NCI-H1105 (cell line): ENCODE results near the gene NCKAP5.
A peak's percentile ranks its signal among the peaks of the same experiment; 100 is the strongest.

Source experiments
- DNase-seq: peaks from one replicate; lab custom pipeline; 2025; lab: John Stamatoyannopoulos, UW

The NCKAP5 gene

DNA sequence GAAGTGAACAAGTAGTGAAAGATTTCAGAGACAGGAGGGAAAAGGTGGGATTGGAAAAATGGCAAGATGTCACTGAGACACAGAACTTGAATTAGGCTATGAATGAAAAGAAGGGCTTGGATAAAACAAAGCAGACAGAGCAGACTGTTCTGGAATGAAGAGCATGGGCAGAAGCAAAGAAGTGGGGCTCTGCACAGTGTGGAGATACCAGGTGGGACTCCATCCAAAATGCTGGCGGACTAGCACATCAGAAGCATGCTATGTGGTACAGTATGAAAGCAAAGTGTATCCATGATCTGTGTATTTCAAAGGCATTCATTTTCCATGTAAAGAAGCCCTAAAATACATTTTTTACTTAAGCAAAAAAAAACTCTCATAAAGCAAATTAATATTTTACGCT is 487.4 kb downstream of the NCKAP5 start:
- no peak for DNase-seq

DNA sequence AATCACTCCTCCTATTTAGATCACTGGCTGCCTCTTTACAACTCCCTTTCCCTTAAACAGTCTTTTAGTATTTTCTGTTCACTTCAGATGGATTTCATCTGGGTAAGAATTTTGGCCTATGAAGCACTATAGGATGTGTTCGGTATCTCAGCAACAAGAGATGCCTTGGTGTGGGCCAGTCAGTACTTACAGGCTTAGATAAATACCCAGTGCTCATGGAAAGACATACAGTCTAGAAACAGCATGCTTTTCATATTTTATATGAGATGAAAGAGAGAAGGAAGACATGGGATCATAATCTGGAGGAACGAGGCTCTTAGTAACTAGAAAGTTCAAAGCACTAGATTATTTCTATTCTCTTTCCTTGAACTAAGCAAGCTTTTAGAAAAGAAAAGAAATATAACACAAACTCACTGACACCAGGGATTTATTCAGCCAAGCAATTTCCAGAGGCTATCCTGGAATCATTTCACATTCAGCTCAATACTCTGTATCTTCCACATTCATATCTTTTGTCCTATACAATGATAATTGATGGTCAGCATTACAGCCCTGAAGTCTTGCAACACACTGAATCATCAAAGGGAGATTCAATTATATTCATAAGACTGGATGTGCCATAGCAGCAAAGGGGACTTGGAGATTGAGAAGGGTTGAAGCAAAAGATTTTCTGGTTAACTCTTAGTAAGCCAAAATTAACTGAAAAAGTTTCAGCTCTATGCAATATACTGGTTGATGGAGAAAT is 489.4 kb downstream of the NCKAP5 start:
- DNase-seq: no peak

DNA sequence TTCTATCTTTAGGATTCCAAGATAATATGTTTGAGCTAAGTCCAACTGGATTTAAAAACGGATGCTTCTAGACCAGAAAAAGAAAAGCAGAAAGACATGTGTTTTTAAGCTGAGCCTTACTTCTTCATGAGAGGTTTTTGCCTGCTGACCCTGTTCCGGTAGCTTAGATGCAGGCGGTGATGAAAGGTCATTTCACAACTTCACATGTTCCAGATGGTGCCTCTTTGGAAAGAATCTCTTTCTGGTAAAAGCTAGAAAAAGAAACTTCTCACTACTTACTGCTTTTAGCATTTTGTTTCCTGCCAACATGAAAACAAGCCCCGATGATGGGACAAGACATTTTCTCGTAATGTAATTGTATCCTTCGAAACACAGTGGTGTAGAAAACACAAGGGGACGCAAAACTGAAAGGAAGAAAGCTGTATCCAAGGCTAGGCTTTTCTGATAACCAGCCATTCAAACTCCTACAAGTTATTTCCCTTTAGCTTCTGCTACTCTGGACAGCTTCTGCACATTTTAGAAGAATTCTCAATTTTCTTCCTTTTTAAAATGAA is 490.9 kb downstream of the NCKAP5 start:
- no peak for DNase-seq

DNA sequence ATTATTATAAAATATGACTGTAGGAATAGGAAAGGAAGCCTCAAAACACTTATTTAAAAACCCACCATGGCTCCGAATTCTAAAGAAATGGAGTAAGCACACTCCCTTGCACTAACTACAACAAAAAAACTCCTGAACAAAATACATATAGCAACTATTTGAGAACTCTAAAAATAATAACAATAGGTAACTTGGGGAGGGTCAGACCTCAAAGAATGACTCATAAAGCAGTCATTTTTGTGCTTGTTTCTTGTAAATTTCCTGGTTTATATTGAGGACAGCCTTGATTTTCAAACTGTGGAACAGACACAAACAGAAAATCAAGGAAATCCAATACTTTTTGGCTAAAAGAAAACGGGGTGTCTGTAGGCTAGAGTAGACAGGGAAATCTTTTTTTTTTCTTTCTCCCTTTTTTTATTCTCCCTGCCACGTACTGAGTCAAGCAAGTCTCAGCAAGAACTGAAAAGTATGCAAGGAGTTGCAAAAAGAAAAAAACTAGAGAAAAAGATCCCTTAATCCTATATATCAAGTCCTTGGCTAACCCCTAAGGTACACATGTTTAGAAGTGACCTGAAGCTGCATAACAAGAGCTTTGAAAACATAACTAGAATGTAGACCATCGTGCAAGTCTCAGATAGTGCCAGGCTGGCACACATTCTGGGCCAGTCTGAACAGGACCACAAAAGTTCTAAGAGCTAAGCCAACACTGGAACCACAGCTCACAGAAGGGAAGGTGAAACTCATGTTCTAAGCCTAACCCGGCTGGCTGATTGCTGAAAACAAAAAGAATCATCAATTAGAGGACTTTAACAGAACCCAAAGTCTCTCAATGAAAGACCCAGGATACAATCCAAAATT is 495.2 kb downstream of the NCKAP5 start:
- DNase-seq: no peak

DNA sequence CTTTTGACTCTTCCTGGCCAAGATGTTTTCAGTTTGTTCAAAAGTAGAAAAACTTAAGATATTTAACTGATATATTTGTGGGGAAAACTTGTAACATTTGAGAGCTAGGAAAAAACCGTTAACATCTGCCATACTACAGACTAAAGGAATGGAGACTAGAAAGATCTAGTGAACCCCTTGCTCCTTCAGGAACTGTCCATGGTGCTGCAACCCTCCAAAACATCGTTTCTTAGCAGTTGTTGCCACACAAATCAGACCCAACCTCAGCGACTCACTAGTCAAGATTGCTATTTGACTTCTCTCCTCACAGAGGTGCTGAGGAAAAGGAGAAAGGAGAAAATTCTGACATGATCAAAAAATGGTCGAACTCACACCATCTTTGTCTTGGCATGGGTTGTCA is 504.5 kb downstream of the NCKAP5 start:
- no peak for DNase-seq

DNA sequence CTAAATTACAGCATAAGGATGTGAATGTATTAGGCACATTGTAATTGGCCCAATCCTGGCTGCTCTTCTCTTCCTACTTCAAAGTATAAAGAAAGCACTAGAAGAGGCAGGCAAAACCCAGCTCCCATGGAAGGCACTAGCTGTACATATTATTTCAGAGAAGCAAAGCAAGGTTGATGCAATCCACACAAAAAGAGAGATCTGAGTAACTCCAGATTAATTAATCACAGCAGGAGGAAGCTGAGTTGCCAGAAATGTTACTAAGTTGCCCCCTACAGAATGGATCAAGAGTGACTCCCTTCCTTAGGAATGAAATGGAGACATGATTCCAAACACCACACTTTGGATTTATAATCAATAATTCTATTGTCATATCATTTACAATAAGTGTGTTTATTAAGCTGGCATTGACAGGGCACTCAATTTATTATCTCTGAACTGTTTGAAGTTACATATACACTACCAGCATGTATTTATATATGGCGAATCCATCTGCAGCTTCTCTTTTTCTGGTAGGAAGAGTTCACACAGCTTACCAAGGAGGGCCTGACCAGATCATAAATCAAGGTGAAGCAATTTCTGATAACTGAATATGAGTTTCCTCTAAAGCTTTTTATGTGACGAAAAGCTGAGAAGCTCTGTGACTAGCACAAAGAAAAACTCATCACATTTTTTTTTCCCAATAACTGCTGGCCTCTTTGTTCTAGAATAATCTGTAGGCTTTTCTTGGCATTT is 505.2 kb downstream of the NCKAP5 start:
- DNase-seq: no peak

DNA sequence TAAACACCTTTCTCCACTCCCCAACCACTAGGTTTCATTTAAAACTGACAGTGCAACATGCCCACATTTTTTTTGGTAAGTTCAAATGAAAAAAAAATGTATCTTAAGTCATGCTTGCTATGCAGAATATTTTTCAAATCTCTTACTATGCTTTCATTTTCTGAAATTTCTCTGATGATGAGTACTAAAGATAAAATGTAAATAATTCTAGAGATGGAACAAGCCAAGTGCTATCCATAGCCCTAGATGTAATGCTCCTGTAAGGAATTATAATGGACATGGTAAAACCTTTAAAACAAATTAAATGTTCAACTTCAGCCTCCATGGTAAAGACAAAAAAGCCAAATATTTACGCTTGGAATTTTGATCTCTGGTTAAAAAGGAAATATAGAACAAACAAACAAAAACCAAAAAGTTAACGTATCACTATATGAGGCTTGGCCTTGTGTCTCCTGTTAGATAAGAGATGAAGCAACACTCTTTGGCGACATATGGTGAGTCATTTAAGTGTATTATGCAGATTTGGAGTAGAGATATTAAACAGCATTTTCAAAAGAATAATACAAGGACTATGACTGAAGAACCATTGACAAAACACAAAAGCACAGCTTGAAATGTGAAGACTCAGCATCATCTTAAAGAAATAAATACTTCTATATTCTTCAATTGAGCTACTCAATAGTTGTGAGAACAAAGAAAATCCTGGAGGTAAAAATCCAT is 506.2 kb downstream of the NCKAP5 start:
- no peak for DNase-seq

DNA sequence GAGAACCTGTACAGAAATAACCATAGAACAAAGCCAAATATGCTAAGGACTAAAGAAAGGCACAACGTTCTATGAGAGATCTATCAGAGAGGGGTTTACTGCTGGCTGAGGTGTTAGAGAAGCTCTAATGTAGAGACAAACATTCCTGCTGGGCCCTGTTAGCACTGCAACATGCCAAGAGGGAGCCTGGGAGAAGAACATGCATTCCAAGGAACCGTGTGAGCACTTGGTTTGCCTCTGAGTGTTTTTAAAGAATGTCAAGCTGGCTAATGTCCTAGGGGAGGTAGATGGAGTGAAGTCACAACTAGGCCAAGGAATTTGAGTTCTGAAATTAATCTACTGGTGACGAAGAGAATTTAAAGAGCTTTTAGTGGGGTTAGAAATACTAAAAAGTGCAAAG is 514.0 kb downstream of the NCKAP5 start:
- no peak for DNase-seq

DNA sequence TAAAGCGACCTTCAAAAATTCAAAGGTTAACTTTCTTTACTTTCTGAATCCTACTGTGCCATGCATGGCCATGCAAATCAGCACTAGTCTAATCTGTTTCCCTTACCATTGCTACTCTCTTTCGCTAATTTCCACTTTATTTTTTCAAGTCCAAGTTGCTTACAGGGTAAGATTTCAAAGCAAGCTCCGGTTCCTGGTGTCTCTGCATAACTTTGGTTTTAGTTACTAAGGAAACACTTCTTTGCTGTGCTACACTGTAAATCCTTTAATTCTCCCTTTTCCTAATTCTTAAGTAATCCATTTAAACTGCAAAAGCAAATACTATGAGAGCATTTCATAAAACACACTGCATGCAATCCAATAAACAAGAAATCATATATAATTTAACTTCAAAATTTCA is 514.7 kb downstream of the NCKAP5 start:
- DNase-seq: no peak

DNA sequence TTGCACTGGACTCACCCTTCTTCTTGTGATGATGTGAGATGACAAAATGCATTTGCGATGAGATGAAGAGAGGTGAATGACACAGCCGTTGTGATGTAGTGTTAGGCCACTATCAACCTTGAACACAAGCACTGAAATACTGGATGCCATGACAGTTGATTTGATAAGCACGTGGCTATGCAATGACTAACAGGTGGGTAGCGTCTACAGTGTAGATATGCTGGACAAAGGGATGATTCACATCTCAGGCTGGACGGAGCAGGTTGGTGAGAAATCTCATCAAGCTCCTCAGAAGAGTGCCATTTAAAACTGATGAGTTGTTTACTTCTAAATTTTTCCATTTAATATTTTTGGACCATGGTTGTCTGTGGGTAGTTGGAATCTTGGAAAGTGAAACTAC is 522.5 kb downstream of the NCKAP5 start:
- no peak for DNase-seq

DNA sequence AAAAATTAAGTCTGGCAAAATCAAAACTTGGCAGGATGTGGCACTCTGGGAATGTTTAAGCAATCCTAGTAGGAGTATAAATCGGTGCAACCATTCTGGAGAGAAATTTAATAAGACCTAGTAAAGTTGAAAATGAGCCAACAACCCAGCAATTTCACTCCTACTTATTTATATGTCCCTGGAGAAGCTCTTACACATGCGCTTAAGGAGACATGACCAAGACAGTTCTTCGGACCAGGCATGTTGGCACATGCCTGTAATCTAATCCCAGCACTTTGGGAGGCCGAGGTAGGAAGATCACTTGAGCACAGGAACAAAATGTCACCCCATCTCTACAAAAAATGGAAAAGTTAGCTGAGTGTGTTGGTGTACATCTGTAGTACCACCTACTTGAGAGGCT is 523.7 kb downstream of the NCKAP5 start:
- DNase-seq: no peak

DNA sequence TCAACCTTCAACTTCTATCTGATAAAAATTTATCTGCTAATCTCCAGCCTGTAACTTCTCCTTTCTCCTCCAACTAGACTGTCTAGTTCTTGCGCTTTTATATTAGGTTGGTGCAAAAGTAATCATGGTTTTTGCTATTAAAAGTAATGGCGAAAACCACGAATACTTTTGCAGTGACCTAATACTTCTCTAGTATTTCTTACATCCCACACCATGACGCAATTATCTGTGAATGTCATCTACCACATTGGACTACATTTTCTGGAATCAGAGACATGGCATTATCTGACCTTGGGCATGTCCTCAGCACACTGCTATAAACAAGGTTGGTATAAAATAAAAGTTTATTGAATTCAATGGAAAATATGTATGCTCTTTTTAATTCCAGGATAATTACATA is 528.1 kb downstream of the NCKAP5 start:
- DNase-seq: no peak

DNA sequence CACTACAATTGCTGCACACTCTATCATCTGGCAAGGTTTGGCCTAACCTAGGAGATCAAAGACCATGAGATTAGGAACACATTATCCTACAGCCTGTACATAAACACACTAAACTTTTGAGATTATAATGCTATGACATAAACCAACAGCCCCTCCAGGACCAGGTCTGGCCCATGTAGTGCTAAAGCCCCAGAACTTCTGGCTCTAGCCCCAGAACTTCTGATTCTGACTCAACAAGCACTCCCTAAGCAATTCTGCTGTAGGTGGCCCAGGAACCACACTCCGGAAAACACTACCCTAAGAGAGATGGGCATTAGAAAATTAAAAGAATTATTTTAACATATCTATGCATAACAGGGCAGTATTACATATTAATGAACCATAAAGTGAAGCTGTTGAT is 528.7 kb downstream of the NCKAP5 start:
- no peak for DNase-seq

DNA sequence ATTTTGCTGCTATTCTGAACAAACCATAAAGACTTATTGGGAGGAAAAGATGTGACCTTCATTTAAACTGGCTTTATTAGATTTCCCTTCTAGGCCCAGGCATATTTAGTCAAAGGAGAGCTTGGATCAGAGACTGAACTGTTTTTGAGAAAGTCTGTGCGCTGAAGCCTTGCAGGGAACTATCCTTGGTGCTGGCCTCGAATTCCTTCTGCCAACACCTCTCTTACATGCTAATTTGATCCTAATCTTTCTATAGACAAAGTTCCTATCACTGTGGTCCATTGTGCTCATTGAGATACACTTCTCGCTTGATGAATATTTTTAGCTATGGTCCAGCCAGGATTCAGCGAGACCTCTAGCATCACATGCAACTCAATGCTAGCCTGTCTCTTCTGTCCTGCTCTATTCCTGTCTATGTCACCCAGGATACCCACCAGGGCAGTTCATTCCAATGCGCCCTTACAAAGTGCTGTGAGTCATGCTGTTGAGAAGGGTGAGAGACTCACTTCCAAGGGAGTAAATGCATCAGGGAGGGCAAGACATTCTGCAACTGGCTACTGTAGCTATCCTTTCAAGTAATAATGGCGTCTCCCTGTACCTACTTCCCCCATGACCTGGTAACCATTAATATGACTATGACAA is 541.6 kb downstream of the NCKAP5 start:
- DNase-seq: no peak

DNA sequence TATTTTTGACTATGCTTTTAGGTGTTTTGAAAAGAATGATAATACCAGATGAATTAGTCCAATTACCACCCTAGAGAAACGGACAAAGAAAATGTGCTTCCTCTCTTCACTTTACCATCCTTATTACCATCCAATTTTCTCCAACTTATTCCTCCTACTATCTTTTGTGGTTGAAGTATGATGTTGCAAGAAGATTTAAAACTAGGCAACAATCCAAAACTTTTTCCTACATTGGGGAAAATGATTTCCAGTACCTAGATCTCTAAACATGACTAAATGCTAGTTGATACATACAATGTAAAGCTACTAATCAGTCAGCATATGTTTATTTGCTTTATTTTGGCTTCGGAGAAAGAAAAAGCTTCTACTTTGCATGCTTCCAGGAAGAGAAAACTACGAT is 543.3 kb downstream of the NCKAP5 start:
- no peak for DNase-seq

DNA sequence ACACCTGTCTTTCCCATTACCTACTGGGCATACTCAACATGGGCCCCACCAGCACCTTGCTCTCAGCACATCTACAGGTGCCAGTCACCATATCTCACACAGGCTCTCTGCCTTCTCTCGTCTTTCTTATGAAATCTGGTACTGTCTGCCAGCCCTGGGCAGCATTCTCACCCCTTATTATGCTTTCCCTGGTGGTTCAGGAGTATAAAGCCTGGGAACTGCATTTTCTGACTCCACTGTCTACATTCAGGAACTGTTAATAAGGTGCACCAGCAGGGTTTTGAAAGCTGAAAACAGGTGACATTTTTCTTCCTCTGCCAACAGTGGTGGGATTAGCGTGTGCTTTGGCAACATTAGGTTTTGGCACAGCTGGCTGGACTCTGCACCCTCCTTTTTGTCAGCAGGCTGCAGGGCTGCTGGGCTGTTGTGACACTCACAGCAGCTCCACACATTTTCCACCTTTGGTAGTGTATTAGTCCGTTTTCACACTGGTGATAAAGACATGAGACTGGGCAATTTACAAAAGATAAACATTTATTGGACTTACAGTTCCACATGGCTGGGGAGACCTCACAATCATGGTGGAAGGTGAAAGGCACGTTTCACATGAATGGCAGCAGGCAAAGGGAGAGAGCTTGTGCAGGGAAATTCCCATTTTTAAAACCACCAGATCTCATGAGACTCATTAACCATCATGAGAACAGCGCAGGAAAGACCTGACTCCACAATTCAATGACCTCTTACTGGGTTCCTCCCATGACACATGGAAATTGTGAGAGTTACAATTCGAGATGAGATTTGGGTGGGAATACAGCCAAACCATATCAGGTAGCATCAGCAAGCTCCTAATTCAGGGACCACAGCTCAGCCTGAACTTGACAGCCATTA is 555.2 kb downstream of the NCKAP5 start:
- no peak for DNase-seq

DNA sequence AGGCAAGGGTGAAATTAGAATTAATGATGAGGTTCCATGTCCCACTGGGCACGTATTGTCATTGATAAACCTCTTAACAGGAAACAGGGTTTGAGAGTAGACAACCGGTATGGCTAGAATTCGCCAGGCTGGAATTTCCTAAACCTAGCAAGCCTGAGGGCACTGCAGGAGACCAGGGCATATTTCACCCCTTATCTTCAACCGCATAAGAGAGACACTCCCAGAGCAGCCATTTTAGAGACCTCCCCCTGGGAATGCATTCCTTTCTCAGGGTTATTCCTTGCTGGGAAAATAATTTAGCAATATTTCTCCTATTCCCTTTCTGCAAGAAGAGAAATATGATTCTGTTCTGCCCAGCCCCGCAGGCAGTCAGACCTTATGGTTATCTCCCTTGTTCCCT is 563.6 kb downstream of the NCKAP5 start:
- DNase-seq: no peak

DNA sequence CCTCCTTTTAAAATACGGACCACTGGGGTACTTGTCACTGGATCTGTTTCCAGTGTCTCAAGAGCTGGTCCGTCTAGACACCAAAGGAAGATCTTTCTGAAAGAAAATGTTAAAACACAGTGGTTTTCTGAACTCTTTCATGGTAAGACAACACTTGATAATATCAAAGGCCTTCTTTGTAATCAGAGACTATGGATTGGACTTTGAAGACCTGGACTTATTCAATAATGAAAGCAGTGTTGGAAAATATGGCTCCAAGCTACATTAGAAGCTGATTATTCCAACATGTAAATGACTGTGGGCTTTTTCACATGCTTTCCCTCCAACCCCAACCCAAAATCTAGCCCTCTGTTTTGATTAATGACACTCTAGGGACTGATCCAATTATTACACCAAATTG is 568.8 kb downstream of the NCKAP5 start:
- no peak for DNase-seq

DNA sequence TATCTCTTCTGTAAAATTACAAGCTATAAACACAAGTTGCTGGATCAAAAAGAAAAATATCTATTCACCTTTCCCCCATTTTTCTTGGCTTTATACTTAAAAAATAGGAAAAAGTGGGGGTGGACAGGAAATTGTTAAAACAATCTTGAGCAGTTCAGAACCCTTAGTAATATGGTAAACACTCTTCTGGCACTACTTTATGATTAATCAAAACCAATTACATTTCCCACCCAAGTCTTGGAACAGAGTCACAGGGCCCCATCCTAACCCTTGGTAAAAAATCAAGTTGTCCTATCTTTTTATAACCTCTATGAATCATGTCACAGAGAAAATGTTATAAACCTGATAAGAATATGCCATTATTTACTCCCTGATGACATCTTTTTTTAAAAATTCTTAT is 570.0 kb downstream of the NCKAP5 start:
- DNase-seq: no peak

DNA sequence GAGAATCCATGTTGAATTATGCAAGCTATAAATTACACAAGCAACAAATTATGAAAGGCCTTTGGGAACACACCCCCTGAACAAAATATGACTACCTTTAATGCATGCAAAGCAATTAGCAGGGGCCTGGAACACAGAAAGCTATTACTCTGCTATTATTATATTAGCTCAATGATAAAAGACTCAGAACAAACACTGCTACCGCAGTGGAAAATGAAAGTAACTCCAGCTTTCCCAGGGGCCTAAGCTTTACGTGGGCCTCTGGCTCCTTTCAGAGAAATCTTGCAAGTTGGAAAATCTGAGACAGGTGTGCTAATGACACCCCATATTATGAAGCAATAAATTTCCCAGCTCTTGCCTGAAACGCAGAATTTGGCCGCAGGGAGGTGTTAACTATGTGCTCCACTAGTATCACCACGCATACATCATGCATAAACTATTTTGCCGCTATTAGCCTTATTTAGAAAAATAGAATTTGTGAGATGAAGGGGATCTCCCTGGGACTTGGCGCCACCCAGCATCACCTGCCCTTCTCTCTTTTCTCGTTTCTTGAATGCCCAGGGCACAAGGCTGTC is 576.7 kb downstream of the NCKAP5 start:
- peak; percentile 57 for DNase-seq
